ENCODE data around the gene ANO3.

DNA sequence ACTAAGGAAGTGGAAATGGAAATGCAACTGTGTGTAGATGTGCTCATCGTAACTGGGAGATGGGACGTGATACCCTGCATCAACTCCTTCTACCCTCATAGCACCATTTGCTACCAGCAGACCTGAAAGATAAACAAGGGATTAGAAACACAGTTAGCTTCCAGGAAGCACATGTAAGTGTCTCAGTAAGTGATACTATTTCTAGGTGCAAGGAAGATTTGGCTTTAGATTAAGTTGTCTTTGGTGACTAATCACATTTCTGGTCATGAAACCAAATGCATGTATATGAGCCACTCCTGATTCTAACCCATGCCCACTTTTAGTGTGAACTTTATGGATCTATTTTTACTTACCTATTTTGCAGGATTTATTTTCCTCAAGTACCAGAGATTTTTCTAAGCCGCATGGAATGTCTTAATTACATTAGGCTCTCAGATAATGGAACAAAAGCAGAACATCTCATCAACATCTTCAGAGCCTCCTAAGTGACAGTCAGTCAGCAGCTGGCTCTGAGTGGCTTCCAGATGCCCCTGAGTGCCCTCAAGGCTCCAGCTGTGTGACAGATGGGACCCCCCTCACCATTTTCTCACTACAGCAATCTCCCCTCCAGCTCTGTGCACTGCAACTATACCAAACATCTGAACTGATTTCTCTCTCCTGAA, 368.8 kb downstream of the ANO3 start:
- no peak for TF ChIP-seq POLR2A (IDR thresholded peaks at IDR 0.05)
- TF ChIP-seq, protein P1, sequence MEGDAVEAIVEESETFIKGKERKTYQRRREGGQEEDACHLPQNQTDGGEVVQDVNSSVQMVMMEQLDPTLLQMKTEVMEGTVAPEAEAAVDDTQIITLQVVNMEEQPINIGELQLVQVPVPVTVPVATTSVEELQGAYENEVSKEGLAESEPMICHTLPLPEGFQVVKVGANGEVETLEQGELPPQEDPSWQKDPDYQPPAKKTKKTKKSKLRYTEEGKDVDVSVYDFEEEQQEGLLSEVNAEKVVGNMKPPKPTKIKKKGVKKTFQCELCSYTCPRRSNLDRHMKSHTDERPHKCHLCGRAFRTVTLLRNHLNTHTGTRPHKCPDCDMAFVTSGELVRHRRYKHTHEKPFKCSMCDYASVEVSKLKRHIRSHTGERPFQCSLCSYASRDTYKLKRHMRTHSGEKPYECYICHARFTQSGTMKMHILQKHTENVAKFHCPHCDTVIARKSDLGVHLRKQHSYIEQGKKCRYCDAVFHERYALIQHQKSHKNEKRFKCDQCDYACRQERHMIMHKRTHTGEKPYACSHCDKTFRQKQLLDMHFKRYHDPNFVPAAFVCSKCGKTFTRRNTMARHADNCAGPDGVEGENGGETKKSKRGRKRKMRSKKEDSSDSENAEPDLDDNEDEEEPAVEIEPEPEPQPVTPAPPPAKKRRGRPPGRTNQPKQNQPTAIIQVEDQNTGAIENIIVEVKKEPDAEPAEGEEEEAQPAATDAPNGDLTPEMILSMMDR (IDR thresholded peaks at IDR 0.05) = no peak

Measured in right lobe of liver (tissue), 4 donors.